ENCODE data around the gene KIF26B. TPM values are rescaled to one million over a fixed set of nuclear protein-coding genes. Genes with fewer than 3 reads are reported as not detected.

KIF26B gene
- total RNA-seq, 1 donor from 2014 or later = 2.1 TPM

- no peaks in the 10 kb centered on the region for H3K27me3 ChIP-seq (ENCODE audit: control insufficient read depth, insufficient read depth, low read length)
- no peak overlapping the region for H3K4me3 ChIP-seq (ENCODE audit: low read depth, low read length)
- FAIRE-seq (no peak), DNase-seq (ENCODE audit: low read depth) (no peak)
- no peaks in the 10 kb centered on the region for H3K36me3 ChIP-seq (ENCODE audit: control insufficient read depth, insufficient read depth, low read length)
- TF ChIP-seq, protein P1, sequence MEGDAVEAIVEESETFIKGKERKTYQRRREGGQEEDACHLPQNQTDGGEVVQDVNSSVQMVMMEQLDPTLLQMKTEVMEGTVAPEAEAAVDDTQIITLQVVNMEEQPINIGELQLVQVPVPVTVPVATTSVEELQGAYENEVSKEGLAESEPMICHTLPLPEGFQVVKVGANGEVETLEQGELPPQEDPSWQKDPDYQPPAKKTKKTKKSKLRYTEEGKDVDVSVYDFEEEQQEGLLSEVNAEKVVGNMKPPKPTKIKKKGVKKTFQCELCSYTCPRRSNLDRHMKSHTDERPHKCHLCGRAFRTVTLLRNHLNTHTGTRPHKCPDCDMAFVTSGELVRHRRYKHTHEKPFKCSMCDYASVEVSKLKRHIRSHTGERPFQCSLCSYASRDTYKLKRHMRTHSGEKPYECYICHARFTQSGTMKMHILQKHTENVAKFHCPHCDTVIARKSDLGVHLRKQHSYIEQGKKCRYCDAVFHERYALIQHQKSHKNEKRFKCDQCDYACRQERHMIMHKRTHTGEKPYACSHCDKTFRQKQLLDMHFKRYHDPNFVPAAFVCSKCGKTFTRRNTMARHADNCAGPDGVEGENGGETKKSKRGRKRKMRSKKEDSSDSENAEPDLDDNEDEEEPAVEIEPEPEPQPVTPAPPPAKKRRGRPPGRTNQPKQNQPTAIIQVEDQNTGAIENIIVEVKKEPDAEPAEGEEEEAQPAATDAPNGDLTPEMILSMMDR (IDR thresholded peaks at IDR 0.05; ENCODE audit: insufficient read depth, low read length, severe bottlenecking) = no peak
Observed at GRCh38 chr1:245378311-245378722, 223.5 kb downstream of the KIF26B start.

DNA sequence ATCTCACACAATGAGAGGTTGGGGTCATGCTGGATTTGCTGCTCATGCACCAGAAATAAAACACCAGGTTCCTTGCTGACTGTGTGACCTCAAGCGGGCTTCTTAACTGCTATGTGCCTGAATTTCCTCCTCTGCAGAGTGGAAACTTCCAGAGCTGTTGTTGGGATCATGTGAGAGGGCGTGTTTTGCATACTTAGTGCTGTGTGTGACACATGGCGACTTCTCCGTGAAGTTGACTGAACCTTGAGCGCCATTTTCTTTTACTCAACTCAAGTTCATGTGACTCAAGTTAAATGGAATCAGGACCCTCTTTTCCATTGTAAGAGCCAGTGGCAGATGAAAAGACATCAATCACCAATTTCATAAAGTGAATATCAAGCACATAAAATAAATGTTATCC, 224.0 kb downstream of the KIF26B start:
- Histone ChIP-seq H3K27me3 (ENCODE audit: control insufficient read depth, insufficient read depth, low read length) (no peaks in the 10 kb centered on the region), H3K36me3 (ENCODE audit: control insufficient read depth, insufficient read depth, low read length) (no peaks in the 10 kb centered on the region), H3K4me3 (ENCODE audit: low read depth, low read length) (no peak overlapping the region)
- DNase-seq (ENCODE audit: low read depth) (no peak), FAIRE-seq (no peak)
- TF ChIP-seq, protein P1 (IDR thresholded peaks at IDR 0.05; ENCODE audit: insufficient read depth, low read length, severe bottlenecking) = no peak

DNA sequence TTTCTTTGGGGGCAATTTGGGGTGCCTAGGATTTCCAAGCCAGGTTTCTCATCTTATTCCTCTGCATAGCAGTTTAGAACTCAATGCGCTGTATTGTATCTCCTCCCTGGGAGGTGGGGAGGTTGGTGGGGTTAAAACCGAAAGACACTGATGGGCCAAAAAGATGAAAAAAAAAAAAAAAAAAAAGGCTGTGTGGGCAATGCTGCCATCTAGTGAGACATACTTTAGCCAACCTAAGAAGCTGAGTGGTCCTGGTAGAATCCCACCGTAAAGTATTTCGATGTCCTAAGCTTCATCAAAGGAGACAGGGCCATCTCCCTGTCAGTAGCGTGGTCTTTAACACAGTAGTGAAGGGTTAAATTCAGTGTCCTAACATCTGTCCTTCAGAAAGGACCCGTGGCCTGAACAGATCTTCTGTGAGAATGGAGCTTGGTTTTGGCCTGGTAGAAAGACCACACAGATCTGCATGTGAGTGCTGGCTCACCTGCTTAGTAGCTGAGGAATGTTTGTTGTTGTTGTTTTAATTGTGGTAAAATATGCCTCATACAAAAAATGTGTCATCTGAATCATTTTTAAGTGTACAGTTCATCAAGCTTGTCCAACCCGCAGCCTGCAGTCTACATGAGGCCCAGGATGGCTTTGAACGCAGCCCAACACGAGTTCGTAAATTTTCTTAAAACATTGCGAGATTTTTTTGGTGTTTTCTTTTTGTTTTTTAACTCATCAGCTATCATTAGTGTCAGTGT, 226.2 kb downstream of the KIF26B start:
- TF ChIP-seq, protein P1 (IDR thresholded peaks at IDR 0.05; ENCODE audit: insufficient read depth, low read length, severe bottlenecking) = no peak
- no peak for DNase-seq (ENCODE audit: low read depth)
- FAIRE-seq = no peak
- Histone ChIP-seq H3K4me3 (ENCODE audit: low read depth, low read length) (no peak overlapping the region), H3K36me3 (ENCODE audit: control insufficient read depth, insufficient read depth, low read length) (no peaks in the 10 kb centered on the region), H3K27me3 (ENCODE audit: control insufficient read depth, insufficient read depth, low read length) (no peaks in the 10 kb centered on the region)

- TF ChIP-seq, protein P1 (IDR thresholded peaks at IDR 0.05; ENCODE audit: insufficient read depth, low read length, severe bottlenecking) = no peak
- no peak for FAIRE-seq
- Histone ChIP-seq H3K27me3 (ENCODE audit: control insufficient read depth, insufficient read depth, low read length) (no peaks in the 10 kb centered on the region), H3K36me3 (ENCODE audit: control insufficient read depth, insufficient read depth, low read length) (no peaks in the 10 kb centered on the region), H3K4me3 (ENCODE audit: low read depth, low read length) (no peak overlapping the region)
- no peak for DNase-seq (ENCODE audit: low read depth)
Observed at GRCh38 chr1:245382981-245383380, 228.2 kb downstream of the KIF26B start.

DNA sequence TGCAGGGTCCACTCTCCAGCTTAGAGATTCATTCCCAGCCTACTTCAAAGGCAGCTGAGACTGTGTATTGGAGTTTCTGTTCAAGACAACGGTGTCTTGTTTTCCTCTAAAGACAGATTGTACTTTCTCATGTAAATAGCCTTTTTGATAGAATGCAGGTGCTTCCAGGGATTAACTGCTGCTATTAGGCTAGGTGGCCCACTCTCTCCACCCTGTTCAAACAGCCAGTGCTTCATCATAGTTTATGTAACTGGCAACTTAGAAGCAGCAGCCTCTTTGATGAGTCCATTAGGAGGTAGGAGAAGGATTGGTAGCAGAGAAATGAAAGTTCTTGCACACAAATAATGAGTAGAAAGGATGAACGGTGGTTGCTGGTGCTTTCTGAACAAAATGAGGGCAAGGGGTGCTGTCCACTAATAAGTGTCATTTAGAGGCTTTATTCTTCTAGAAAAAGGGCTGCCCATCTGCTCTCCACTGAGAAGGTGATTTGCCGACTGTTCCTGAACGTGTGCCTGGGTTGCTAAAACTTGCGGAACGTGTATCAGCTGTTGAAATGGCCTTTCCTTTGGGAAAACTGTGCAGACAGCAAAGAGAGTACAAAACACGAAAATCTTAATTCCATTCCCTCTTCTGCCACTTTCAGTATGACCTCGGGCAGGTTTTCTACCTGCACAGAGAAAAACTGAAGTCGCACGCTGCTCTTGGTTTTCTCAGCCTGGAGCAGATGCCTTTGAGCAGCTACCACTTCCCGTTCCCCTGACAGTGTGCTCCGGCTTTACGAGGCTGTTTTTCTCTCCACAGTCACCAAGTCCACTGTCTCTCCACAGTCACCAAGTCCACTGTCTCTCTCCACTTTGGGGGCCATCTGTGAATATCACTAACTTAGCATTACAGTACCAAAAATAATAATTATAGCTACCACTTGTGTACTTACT, 228.9 kb downstream of the KIF26B start:
- no peak overlapping the region for H3K4me3 ChIP-seq (ENCODE audit: low read depth, low read length)
- TF ChIP-seq, protein P1 (IDR thresholded peaks at IDR 0.05; ENCODE audit: insufficient read depth, low read length, severe bottlenecking) = no peak
- no peak for FAIRE-seq
- DNase-seq (ENCODE audit: low read depth) = no peak
- no peaks in the 10 kb centered on the region for H3K27me3 ChIP-seq (ENCODE audit: control insufficient read depth, insufficient read depth, low read length)
- H3K36me3 ChIP-seq (ENCODE audit: control insufficient read depth, insufficient read depth, low read length) = no peaks in the 10 kb centered on the region

Measured in bronchial epithelial cell (primary cell).